Esophagus squamous epithelium (tissue), 4 donors: ENCODE data around the gene PHKA1.

ENCODE experiments used
- POLR2A ChIP-seq, 4 donors: fragments of 450-650 bp; IDR thresholded peaks; one replicate each; pipeline ENCODE4 v1.6.1; 2017; ENCODE audit warnings: antibody characterized with exemption in 4 of 4, mild to moderate bottlenecking in 4 of 4, moderate library complexity in 3 of 4
- TF ChIP-seq, protein P1 (sequence below), 6 experiments: fragments of 450-650 bp in 4 of 6; fragments of 200-600 bp in 2 of 6; sonication (generic) in 2 of 6; IDR thresholded peaks; one replicate each; pipeline ENCODE4 v1.5.1; 2016 to 2019; ENCODE audit warnings: antibody characterized with exemption in 6 of 6, mild to moderate bottlenecking in 4 of 6, moderate library complexity in 4 of 6

DNA sequence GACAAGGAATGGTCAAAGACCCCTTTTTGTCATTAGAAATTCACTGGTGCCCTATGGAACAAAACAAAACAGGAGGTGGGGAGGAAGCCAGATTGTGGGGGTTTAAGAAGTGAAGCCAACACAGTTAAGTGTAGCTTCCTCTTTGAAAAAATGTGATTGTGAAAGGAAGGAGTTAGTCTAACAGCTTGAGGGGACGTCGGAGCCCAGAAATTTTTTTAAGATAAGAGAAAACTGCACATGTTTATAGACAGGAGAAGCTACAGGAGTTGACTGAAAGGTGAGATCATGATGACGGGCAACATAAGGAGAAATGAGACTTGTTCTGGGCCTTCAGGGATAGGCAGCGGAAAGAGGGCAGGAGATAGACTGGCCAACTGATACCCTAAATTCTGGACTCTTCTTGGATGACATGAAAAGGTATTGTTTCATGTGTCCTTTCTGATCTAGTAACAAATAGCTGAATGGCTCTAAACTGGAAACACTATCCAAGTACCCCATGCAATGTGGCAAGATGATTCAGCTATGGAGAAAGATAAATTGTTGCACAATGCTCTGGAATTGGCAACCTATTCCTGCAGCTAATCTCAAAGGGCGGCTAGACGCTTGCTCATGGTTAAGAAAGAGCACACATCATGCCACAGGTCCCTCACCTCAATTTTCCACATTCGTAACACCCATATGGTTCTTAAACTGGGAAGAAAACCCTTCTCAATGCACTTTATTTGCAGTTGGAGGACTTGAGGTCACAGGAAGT lies 137.8 kb downstream of the PHKA1 start:
- TF ChIP-seq, protein P1, sequence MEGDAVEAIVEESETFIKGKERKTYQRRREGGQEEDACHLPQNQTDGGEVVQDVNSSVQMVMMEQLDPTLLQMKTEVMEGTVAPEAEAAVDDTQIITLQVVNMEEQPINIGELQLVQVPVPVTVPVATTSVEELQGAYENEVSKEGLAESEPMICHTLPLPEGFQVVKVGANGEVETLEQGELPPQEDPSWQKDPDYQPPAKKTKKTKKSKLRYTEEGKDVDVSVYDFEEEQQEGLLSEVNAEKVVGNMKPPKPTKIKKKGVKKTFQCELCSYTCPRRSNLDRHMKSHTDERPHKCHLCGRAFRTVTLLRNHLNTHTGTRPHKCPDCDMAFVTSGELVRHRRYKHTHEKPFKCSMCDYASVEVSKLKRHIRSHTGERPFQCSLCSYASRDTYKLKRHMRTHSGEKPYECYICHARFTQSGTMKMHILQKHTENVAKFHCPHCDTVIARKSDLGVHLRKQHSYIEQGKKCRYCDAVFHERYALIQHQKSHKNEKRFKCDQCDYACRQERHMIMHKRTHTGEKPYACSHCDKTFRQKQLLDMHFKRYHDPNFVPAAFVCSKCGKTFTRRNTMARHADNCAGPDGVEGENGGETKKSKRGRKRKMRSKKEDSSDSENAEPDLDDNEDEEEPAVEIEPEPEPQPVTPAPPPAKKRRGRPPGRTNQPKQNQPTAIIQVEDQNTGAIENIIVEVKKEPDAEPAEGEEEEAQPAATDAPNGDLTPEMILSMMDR (IDR thresholded peaks at IDR 0.05) = no peak
- TF ChIP-seq POLR2A (IDR thresholded peaks at IDR 0.05) = no peak
